ENCODE measurements around the gene LRRC10B.
"Not testable (repeated sequence)": the region's sequence is repeated elsewhere in the genome, so short reads cannot be mapped to it uniquely, and the experiment has no call there.

The LRRC10B gene

DNA sequence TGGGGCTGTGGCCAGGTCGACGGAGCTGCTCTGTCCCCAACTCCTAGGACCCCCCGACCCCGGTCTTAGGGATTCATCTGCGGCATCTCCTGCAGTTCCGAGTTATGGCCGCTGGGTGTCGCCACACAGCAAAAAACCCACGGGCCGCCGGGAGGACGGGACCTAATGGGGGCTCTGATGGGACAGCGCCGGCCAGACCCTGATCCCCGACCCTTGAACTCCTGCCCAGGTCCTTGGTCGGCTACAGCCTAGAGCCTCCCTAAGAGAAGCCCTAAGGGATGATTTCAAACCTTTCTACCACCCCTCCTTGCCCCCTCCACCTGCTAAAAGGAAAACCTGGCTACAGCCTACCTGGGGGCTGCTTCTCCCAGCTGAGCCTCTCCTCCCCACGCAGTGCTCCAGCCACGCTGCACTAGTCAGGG, 30.8 kb upstream of the LRRC10B start:
- CTCF ChIA-PET, result interaction anchor here (0.7 to 11.8 kb wide), 22 partner anchors 8 to 256 kb away, joined by 3 to 168 read pairs (median 6); partner anchors contain the start of gene LRRC10B
- DNase-seq (ENCODE audit: extremely low spot score), result peak; percentile 82
- TF ChIP-seq, protein P1, sequence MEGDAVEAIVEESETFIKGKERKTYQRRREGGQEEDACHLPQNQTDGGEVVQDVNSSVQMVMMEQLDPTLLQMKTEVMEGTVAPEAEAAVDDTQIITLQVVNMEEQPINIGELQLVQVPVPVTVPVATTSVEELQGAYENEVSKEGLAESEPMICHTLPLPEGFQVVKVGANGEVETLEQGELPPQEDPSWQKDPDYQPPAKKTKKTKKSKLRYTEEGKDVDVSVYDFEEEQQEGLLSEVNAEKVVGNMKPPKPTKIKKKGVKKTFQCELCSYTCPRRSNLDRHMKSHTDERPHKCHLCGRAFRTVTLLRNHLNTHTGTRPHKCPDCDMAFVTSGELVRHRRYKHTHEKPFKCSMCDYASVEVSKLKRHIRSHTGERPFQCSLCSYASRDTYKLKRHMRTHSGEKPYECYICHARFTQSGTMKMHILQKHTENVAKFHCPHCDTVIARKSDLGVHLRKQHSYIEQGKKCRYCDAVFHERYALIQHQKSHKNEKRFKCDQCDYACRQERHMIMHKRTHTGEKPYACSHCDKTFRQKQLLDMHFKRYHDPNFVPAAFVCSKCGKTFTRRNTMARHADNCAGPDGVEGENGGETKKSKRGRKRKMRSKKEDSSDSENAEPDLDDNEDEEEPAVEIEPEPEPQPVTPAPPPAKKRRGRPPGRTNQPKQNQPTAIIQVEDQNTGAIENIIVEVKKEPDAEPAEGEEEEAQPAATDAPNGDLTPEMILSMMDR (IDR thresholded peaks at IDR 0.05; ENCODE audit: control extremely low read depth, extremely low read depth, low read depth, missing control alignments), result peak; percentile 89
- POLR2A ChIA-PET, result no interaction called here

DNA sequence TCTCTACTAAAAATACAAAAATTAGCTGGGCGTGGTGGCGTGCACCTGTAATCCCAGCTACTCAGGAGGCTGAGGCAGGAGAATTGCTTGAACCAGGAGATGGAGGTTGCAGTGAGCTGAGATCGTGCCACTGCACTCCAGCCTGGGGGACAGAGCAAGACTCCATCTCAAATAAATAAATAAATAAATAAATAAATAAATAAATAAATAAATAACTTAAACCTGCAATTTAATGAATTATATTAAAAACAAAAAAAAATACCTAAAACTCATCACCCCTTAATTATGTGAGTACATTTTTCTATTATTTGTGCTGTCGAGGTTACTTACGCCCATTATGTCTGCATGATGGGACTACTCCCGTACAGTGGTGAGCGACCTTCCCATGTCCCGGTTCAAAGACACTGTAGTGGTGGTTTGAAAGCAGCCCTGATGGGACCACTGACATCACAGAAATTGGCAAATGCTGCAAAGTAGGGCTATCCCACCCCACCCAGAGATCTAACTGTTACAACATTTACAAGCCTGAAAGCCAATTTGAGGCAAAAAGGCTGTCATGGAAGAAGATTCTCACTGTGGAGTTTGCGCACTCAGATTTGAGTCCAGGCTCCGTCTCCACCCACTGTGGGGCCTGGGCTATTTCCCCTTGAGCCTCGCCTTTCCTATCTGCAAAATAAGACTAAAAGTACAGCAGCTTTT, 29.0 kb upstream of the LRRC10B start:
- DNase-seq (ENCODE audit: extremely low spot score); POLR2A ChIA-PET: not testable (repeated sequence)
- CTCF ChIA-PET, result interaction anchor here (1.0 to 11.8 kb wide), 10 partner anchors 8 to 159 kb away, joined by 3 to 168 read pairs (median 8); no protein-coding TSS in a partner anchor

DNA sequence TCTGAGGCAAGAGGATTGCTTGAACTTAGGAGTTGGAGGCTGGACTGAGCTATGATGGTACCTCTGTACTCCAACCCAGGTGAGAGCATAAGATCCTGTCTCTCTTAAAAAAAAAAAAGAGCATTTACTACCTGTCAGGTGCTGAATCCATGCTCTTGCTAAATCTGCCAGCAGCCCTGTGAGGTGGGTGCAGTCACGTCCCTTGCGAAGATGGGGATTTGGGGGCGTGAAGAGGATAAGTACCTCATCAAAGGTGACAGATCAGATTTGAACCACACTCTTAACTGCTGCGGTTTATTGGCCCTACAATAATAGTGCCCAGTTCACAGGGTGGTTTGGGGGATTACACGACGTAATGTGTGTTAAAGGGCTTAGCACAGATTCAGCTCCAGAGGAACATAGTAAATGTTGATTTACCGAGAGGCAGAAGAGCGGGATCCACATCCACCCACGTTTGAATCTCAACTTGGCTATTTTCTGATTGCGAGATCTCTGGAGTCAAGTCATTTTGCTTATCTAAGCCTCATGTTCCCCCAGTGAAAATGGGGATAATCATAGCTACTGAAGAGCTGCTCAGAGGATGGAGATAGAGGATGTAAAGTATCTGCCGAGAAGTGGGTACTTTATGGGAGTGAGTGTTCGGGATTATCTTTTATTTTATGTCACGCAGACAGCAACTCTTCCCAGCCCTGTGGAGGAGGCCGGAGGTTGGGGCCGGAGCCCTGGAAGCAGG, 28.1 kb upstream of the LRRC10B start:
- ChIA-PET POLR2A (no interaction called here), CTCF (interaction anchor here (1.0 to 11.8 kb wide), 2 partner anchors 23 to 35 kb away, joined by 3 to 168 read pairs; no protein-coding TSS in a partner anchor)
- TF ChIP-seq, protein P1 (IDR thresholded peaks at IDR 0.05; ENCODE audit: control extremely low read depth, extremely low read depth, low read depth, missing control alignments), result no peak
- DNase-seq (ENCODE audit: extremely low spot score), result no peak

DNA sequence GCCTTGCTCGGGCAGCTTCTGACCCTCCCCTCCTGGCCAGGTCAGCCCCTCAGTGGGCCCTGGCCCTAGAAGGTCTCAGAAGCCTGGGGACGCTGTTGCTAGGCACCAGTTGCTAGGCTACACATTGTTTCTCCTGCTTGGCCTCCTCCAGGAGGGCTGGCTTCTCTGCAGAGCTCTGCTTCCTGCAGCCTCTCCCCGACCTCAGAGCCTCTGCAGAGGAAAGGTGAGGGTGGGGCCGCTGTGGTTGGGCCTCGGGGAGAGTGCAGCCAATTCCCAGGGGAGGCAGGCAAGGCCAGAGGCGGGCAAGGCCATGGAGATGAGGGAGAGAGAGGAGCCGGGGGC, 27.6 kb upstream of the LRRC10B start:
- TF ChIP-seq, protein P1 (IDR thresholded peaks at IDR 0.05; ENCODE audit: control extremely low read depth, extremely low read depth, low read depth, missing control alignments), result no peak
- no peak for DNase-seq (ENCODE audit: extremely low spot score)
- POLR2A ChIA-PET, result no interaction called here
- CTCF ChIA-PET, result interaction anchor here (2.0 to 11.8 kb wide), 4 partner anchors 34 to 42 kb away, joined by 5 to 168 read pairs (median 10); no protein-coding TSS in a partner anchor

DNA sequence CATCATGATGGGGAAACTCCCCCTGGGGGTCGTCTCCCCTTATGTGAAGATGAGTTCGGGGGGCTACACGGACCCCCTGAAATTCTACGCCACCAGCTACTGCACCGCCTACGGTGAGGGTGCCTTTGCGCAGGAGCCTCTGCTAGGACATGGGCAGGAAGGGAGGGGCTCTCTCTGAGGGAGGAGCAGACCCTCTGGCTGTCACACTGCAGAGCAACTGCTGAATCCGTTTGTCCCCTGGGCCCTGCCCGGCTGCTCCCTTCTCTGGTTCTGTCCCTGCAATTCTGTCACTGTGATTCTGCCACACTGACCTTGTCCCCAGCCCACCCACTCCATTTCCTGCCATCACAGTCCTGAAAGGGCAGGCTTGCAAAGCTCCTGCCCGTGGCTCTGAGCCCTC, 26.7 kb upstream of the LRRC10B start:
- POLR2A ChIA-PET, result no interaction called here
- CTCF ChIA-PET, result interaction anchor here (1.0 to 11.8 kb wide), 8 partner anchors 12 to 600 kb away, joined by 3 to 168 read pairs (median 6); partner anchors contain the start of gene LRRC10B
- TF ChIP-seq, protein P1 (IDR thresholded peaks at IDR 0.05; ENCODE audit: control extremely low read depth, extremely low read depth, low read depth, missing control alignments), result no peak
- DNase-seq (ENCODE audit: extremely low spot score), result no peak

DNA sequence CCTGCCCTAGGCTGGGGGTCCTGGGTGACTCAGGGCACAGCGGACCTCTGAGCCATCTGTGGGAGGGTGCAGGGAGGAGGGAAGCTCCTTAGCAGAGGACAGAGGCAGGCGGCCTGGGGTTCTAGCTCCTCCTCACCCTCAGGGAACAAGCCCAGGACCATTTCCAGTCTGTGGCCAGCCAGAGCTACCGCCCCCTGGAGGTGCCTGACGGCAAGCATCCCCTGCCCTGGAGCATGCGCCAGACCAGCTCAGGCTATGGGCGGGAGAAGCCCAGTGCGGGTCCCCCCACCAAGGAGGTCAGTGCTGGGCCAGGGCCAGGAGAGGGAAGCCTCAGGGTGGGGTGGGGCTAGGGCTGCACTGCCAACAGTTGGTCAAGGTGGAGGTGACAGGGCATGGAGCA, 26.0 kb upstream of the LRRC10B start:
- ChIA-PET POLR2A (no interaction called here), CTCF (interaction anchor here (1.0 to 11.8 kb wide), 8 partner anchors 12 to 599 kb away, joined by 3 to 168 read pairs (median 6); partner anchors contain the start of gene LRRC10B)
- DNase-seq (ENCODE audit: extremely low spot score), result peak; percentile 58
- TF ChIP-seq, protein P1 (IDR thresholded peaks at IDR 0.05; ENCODE audit: control extremely low read depth, extremely low read depth, low read depth, missing control alignments), result peak; percentile 61
